ENCODE data around the gene RANGRF.
A peak's percentile ranks its signal among the peaks of the same experiment; 100 is the strongest.
"Not testable (repeated sequence)": the region's sequence is repeated elsewhere in the genome, so short reads cannot be mapped to it uniquely, and the experiment has no call there.

RANGRF gene

DNA sequence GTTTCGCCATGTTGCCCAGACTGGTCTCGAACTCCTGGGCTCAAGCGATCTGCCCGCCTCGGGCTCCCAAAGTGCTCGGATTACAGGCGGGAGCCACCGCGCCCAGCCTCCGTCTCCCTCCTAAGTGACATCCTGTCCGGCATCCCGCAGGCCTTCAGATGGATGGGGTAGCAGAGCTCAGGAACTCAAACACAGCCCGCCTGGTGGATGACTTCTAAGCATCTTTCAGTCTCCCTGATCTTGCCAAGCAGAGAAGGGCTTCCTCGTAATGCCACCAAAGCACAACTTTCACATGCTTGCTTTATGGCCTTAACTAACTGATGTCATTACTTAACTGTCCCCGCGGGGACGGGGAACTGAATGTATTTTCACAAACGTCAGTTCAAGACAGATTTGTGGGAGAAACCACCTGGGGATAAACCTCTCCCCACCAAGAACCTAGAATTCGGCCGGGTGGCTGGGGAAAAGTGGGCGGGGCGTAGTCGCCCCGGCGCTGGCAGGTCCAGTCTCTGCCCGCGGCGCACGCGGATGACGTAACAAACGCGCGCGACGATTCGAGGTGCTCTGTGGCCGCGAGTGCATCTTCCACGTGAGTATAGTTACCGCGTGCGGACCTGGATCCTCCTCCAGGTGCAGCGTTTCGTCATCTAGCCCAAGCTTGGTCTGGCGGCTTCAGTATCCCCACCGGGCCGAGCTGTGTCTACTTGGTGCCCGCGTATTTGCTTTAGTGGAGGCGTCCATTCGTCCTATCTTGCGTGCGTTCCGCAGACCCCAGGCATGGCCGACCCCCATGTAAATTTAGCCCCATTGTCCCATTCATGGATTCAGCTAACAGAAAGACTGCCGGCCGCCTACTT is 39.5 kb upstream of the RANGRF start, which contains the start of gene PFAS:
Gene PFAS, plus strand, starts transcription at position 539 of the 857 bp plus-strand sequence. CDS start 4,649 bp downstream, outside the sequence.
- under 1% methylated on average over 58 of the region's 58 CpGs for WGBS

DNA sequence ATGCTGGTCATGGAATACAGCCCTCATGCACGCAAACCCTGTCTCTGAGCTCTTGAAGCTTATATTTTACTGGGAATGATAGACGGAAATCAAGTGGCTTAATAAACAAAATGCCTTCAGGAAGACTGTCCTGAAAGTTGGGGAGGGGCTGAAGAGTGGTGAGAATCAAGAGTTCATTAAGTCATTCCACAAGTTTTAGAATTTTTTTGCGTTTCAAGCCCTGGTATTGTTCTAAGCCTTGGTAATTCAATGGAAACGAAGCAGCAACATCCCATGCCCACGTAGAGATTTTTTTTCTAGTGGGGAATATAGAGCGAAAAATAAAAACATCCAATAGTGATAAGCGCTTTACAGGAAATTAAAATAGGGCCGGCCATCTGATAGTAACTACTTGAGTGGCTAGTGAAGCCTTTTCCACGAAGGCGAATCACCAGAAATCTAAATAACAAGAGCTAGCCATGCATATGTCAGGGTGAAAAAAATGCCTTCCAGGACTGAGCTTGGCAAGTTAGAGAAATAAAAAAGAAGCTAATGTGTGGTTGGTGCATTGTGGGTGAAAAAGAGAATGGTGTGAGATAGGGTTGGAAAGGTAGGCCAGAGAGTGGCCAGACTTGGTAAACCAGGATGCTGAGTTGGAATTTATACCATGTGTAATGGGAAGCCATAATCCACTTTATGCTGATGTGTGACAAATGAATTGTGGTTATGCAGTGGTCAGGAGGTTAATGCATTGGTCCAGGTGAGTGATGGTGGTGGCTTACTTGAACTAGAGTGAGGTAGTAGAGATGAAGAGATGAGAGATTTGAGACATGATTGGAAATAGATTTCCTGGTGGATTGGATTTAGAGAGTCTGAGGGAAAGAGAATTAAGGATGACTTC is 38.6 kb upstream of the RANGRF start:
- H4K91ac ChIP-seq (ENCODE audit: low read length): peak overlapping the region; percentile 53
- H3K4me1 ChIP-seq (ENCODE audit: control insufficient read depth, insufficient read depth, low read depth, low read length): peaks cover 5% of the 10 kb centered on the region
- WGBS: 24% methylated on average over 10 of the region's 10 CpGs
- H3K27ac ChIP-seq (ENCODE audit: low read length, poor library complexity, severe bottlenecking): peak overlapping the region; percentile 50
- peak overlapping the region; percentile 97 for H3K9ac ChIP-seq (ENCODE audit: low read length)
- H2AK5ac ChIP-seq (ENCODE audit: low read length, severe bottlenecking): no peak overlapping the region
- no peaks in the 10 kb centered on the region for H3K9me3 ChIP-seq (ENCODE audit: control insufficient read depth, low read length)
- no peak overlapping the region for H3K14ac ChIP-seq (ENCODE audit: low read length in 2 of 2)
- no peak overlapping the region for H2BK12ac ChIP-seq (ENCODE audit: low read length in 2 of 2)
- no peak overlapping the region for H3K18ac ChIP-seq (ENCODE audit: low read depth in 1 of 2, low read length in 2 of 2)
- H3K4ac ChIP-seq (ENCODE audit: low read depth in 1 of 2, low read length in 2 of 2): no peak overlapping the region
- no peaks in the 10 kb centered on the region for H3K27me3 ChIP-seq (ENCODE audit: control insufficient read depth in 1 of 2, insufficient read depth in 1 of 2, low read length in 2 of 2)
- no peak overlapping the region for H2BK5ac ChIP-seq (ENCODE audit: low read depth, low read length, poor library complexity, severe bottlenecking)
- no peak overlapping the region for H3K23ac ChIP-seq (ENCODE audit: low read length in 2 of 2)
- peaks cover 40% of the 10 kb centered on the region for H3K79me1 ChIP-seq (replicated peaks; ENCODE audit: low read length, poor library complexity, severe bottlenecking)
- no peak overlapping the region for H2BK120ac ChIP-seq (ENCODE audit: low read depth, low read length)
- H3K4me3 ChIP-seq (ENCODE audit: insufficient read depth in 1 of 2, low read depth in 1 of 2, low read length in 2 of 2): peak overlapping the region; percentile 88 to 99
- peaks cover 7 to 13% of the 10 kb centered on the region in 2 experiments for H3K36me3 ChIP-seq (ENCODE audit: control insufficient read depth in 1 of 2, insufficient read depth in 2 of 2, low read depth in 1 of 2, low read length in 2 of 2)
- peak overlapping the region; percentile 95 for H4K8ac ChIP-seq (ENCODE audit: low read length)
- no peak for DNase-seq
- no peak overlapping the region for H2BK15ac ChIP-seq (ENCODE audit: low read depth, poor library complexity, severe bottlenecking)
- H2AFZ ChIP-seq (ENCODE audit: low read depth, low read length): peak overlapping the region; percentile 74
- H3K4me2 ChIP-seq (ENCODE audit: low read length, poor library complexity, severe bottlenecking): peak overlapping the region; percentile 95

More for the DNA sequence above, 39.5 kb upstream of the RANGRF start, which contains the start of gene PFAS:
- H3K4me2 ChIP-seq (ENCODE audit: low read length, poor library complexity, severe bottlenecking): peak within 1 kb of the TSS; percentile 95
- peak within 1 kb of the TSS; percentile 84 for H3K27ac ChIP-seq (ENCODE audit: low read length, poor library complexity, severe bottlenecking)
- H3K4ac ChIP-seq (ENCODE audit: low read depth in 1 of 2, low read length in 2 of 2): no peak within 1 kb of the TSS
- no peak within 1 kb of the TSS for H3K23ac ChIP-seq (ENCODE audit: low read length in 2 of 2)
- peak within 1 kb of the TSS; percentile 95 for H4K8ac ChIP-seq (ENCODE audit: low read length)
- H3K27me3 ChIP-seq (ENCODE audit: control insufficient read depth in 1 of 2, insufficient read depth in 1 of 2, low read length in 2 of 2): no peaks in the 10 kb centered on the region
- H2AK5ac ChIP-seq (ENCODE audit: low read length, severe bottlenecking): no peak within 1 kb of the TSS
- H3K14ac ChIP-seq (ENCODE audit: low read length in 2 of 2): peak within 1 kb of the TSS in 1 of 2 experiments; percentile 66
- peaks cover 5% of the 10 kb centered on the region for H3K4me1 ChIP-seq (ENCODE audit: control insufficient read depth, insufficient read depth, low read depth, low read length)
- peak within 1 kb of the TSS; percentile 53 for H4K91ac ChIP-seq (ENCODE audit: low read length)
- H2BK120ac ChIP-seq (ENCODE audit: low read depth, low read length): no peak within 1 kb of the TSS
- H3K9me3 ChIP-seq (ENCODE audit: control insufficient read depth, low read length): no peaks in the 10 kb centered on the region
- no peak within 1 kb of the TSS for H2BK5ac ChIP-seq (ENCODE audit: low read depth, low read length, poor library complexity, severe bottlenecking)
- H3K18ac ChIP-seq (ENCODE audit: low read depth in 1 of 2, low read length in 2 of 2): peak within 1 kb of the TSS in 1 of 2 experiments; percentile 65
- H3K79me1 ChIP-seq (replicated peaks; ENCODE audit: low read length, poor library complexity, severe bottlenecking): peaks cover 37% of the 10 kb centered on the region
- H2BK15ac ChIP-seq (ENCODE audit: low read depth, poor library complexity, severe bottlenecking): no peak within 1 kb of the TSS
- H3K4me3 ChIP-seq (ENCODE audit: insufficient read depth in 1 of 2, low read depth in 1 of 2, low read length in 2 of 2): peak within 1 kb of the TSS; percentile 88 to 99
- H2BK12ac ChIP-seq (ENCODE audit: low read length in 2 of 2): no peak within 1 kb of the TSS
- H3K36me3 ChIP-seq (ENCODE audit: control insufficient read depth in 1 of 2, insufficient read depth in 2 of 2, low read depth in 1 of 2, low read length in 2 of 2): peaks cover 2 to 10% of the 10 kb centered on the region in 2 experiments
- peak; percentile 94 for DNase-seq
- peak within 1 kb of the TSS; percentile 97 for H3K9ac ChIP-seq (ENCODE audit: low read length)
- H2AFZ ChIP-seq (ENCODE audit: low read depth, low read length): peak within 1 kb of the TSS; percentile 74

DNA sequence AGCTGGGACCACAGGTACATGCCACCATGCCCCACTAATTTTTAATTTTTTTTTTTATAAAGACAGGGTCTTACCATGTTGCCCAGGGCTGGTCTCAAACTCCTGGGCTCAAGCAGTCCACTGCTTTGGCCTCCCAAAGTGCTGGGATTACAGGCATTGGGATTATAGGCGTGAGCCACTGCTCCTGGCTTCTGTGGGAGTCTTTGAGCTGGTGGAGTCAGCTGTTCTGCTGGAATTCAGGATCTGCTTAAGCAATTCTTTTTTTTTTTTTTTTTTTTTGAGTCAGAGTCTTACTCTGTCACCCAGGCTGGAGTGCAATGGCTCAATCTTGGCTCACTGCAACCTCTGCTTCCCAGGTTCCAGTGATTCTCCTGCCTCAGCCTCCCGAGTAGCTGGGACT is 37.1 kb upstream of the RANGRF start:
- H2AK5ac ChIP-seq (ENCODE audit: low read length, severe bottlenecking); H3K4me1 ChIP-seq (ENCODE audit: control insufficient read depth, insufficient read depth, low read depth, low read length); H3K27ac ChIP-seq (ENCODE audit: low read length, poor library complexity, severe bottlenecking); H3K27me3 ChIP-seq (ENCODE audit: control insufficient read depth in 1 of 2, insufficient read depth in 1 of 2, low read length in 2 of 2); H2BK12ac ChIP-seq (ENCODE audit: low read length in 2 of 2); H3K4me3 ChIP-seq (ENCODE audit: insufficient read depth in 1 of 2, low read depth in 1 of 2, low read length in 2 of 2); H3K9ac ChIP-seq (ENCODE audit: low read length); H3K14ac ChIP-seq (ENCODE audit: low read length in 2 of 2); H2AFZ ChIP-seq (ENCODE audit: low read depth, low read length); H3K9me3 ChIP-seq (ENCODE audit: control insufficient read depth, low read length); H3K23ac ChIP-seq (ENCODE audit: low read length in 2 of 2); H4K91ac ChIP-seq (ENCODE audit: low read length); H2BK120ac ChIP-seq (ENCODE audit: low read depth, low read length); H2BK5ac ChIP-seq (ENCODE audit: low read depth, low read length, poor library complexity, severe bottlenecking); H3K4ac ChIP-seq (ENCODE audit: low read depth in 1 of 2, low read length in 2 of 2); H4K8ac ChIP-seq (ENCODE audit: low read length); H3K4me2 ChIP-seq (ENCODE audit: low read length, poor library complexity, severe bottlenecking); H3K18ac ChIP-seq (ENCODE audit: low read depth in 1 of 2, low read length in 2 of 2); H2BK15ac ChIP-seq (ENCODE audit: low read depth, poor library complexity, severe bottlenecking): not testable (repeated sequence)
- peak; percentile 22 for DNase-seq
- 96% methylated on average over 2 of the region's 2 CpGs for WGBS
- Histone ChIP-seq H3K36me3 (ENCODE audit: control insufficient read depth in 1 of 2, insufficient read depth in 2 of 2, low read depth in 1 of 2, low read length in 2 of 2) (peaks cover 22 to 23% of the 10 kb centered on the region in 2 experiments), H3K79me1 (replicated peaks; ENCODE audit: low read length, poor library complexity, severe bottlenecking) (peaks cover 35% of the 10 kb centered on the region)

DNA sequence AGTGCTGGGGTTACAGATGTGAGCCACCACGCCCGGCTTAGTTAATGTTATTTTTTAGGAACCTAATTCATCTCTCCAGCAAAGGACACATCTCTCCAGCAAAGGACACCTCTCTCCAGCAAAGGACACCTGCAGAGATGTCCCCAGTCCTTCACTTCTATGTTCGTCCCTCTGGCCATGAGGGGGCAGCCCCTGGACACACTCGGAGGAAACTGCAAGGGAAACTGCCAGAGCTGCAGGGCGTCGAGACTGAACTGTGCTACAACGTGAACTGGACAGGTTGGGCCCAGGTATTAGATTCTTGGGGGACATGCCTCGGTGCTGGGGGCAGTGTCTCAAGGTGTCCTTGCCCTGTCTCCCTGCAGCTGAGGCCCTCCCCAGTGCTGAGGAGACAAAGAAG is 34.7 kb upstream of the RANGRF start:
- Histone ChIP-seq H2BK15ac (ENCODE audit: low read depth, poor library complexity, severe bottlenecking) (no peak overlapping the region), H3K9me3 (ENCODE audit: control insufficient read depth, low read length) (no peaks in the 10 kb centered on the region)
- WGBS: 79% methylated on average over 8 of the region's 8 CpGs

More for the DNA sequence above, 34.7 kb upstream of the RANGRF start:
- no peak overlapping the region for H3K9ac ChIP-seq (ENCODE audit: low read length)
- no peak overlapping the region for H2BK12ac ChIP-seq (ENCODE audit: low read length in 2 of 2)
- no peak overlapping the region for H2BK5ac ChIP-seq (ENCODE audit: low read depth, low read length, poor library complexity, severe bottlenecking)
- H4K8ac ChIP-seq (ENCODE audit: low read length): no peak overlapping the region
- no peak overlapping the region for H2BK120ac ChIP-seq (ENCODE audit: low read depth, low read length)
- H2AK5ac ChIP-seq (ENCODE audit: low read length, severe bottlenecking): no peak overlapping the region
- H3K4me2 ChIP-seq (ENCODE audit: low read length, poor library complexity, severe bottlenecking): no peak overlapping the region
- H3K23ac ChIP-seq (ENCODE audit: low read length in 2 of 2): no peak overlapping the region
- H3K4me3 ChIP-seq (ENCODE audit: insufficient read depth in 1 of 2, low read depth in 1 of 2, low read length in 2 of 2): no peak overlapping the region
- no peak overlapping the region for H3K4ac ChIP-seq (ENCODE audit: low read depth in 1 of 2, low read length in 2 of 2)
- H3K27me3 ChIP-seq (ENCODE audit: control insufficient read depth in 1 of 2, insufficient read depth in 1 of 2, low read length in 2 of 2): no peaks in the 10 kb centered on the region
- DNase-seq: peak; percentile 28
- no peak overlapping the region for H3K18ac ChIP-seq (ENCODE audit: low read depth in 1 of 2, low read length in 2 of 2)
- H3K14ac ChIP-seq (ENCODE audit: low read length in 2 of 2): no peak overlapping the region
- H4K91ac ChIP-seq (ENCODE audit: low read length): no peak overlapping the region
- H3K79me1 ChIP-seq (replicated peaks; ENCODE audit: low read length, poor library complexity, severe bottlenecking): peaks cover 35% of the 10 kb centered on the region
- no peak overlapping the region for H3K27ac ChIP-seq (ENCODE audit: low read length, poor library complexity, severe bottlenecking)
- peaks cover 34 to 41% of the 10 kb centered on the region in 2 experiments for H3K36me3 ChIP-seq (ENCODE audit: control insufficient read depth in 1 of 2, insufficient read depth in 2 of 2, low read depth in 1 of 2, low read length in 2 of 2)
- H2AFZ ChIP-seq (ENCODE audit: low read depth, low read length): no peak overlapping the region
- H3K4me1 ChIP-seq (ENCODE audit: control insufficient read depth, insufficient read depth, low read depth, low read length): no peaks in the 10 kb centered on the region

All from mesenchymal stem cell (in vitro differentiated cells and primary cell).